NCI-H1092 (cell line): ENCODE results near the gene CCDC74B.
A peak's percentile ranks its signal among the peaks of the same experiment; 100 is the strongest.
"Not testable (repeated sequence)": the region's sequence is repeated elsewhere in the genome, so short reads cannot be mapped to it uniquely, and the experiment has no call there.

ENCODE experiments used
- DNase-seq: peaks from one replicate; lab custom pipeline; 2025; lab: John Stamatoyannopoulos, UW

The CCDC74B gene

DNA sequence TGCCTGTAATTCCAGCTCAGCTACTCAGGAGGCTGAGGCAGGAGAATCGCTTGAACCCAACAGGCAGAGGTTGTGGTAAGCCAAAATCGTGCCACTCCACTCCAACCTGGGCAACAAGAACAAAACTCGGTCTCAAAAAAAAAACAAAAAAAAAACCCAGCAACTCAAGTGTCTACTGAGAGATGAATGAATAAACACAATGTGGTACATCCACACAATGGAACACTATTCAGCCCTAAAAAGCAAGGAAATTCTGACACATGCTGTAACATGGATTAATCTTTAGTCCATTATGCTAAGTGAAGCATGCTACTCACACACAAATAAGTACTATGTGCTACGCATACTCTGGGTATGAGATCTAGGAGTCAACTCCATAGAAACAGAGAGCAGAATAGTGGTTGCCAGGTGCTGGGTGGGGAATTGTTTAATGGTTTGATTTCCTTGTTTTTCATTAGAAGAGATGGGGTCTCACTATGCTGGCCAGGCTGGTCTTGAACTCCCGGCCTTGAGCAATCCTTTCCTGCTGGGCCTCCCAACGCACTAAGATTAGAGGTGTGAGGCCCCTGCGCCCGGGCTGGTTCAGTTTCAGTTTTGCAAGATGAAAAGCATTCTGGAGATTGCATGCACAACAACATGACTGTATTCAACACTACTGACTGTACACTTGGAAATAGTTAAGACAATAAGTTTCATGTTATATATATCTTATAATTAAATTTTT is 20.5 kb upstream of the CCDC74B start:
- DNase-seq: no peak

DNA sequence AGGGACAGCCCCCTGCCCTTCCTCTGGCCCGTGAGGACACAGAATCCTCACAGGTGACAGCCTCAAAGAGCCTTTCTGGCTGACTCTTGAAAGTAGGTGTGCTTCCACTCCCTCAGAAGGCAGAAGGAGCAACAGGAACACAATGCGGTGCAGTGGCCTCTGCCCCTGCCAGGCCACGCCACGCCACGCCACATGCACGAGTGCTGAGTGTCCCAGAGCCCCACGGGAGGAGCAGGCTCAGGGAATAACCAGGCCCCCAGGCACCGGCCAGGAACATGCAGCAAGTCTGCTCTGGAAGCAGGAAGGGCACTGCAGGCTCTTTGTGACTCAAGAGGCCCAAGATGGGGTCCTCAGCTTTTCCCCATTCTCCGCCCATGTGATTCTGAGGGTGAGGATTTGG is 18.1 kb upstream of the CCDC74B start:
- no peak for DNase-seq

DNA sequence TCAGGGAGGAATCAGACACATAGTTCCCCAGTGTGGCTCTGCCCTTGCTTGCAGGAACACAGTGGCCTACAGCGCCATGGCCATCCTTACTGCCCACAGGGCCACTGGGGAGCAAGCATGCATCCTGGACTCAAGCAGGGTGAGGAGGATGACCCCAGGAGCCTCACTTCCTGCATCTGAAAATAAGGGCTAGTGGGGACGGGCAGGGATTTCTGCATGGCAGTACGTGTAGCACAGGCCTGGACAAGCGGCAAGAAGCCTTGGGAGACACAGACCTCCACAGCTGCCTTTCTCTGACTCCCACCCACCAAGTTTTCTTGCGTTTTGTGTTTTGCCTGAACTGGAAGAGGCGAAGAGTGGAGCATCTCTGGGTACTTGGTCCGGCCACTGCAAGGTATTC is 17.6 kb upstream of the CCDC74B start:
- DNase-seq: not testable (repeated sequence)

DNA sequence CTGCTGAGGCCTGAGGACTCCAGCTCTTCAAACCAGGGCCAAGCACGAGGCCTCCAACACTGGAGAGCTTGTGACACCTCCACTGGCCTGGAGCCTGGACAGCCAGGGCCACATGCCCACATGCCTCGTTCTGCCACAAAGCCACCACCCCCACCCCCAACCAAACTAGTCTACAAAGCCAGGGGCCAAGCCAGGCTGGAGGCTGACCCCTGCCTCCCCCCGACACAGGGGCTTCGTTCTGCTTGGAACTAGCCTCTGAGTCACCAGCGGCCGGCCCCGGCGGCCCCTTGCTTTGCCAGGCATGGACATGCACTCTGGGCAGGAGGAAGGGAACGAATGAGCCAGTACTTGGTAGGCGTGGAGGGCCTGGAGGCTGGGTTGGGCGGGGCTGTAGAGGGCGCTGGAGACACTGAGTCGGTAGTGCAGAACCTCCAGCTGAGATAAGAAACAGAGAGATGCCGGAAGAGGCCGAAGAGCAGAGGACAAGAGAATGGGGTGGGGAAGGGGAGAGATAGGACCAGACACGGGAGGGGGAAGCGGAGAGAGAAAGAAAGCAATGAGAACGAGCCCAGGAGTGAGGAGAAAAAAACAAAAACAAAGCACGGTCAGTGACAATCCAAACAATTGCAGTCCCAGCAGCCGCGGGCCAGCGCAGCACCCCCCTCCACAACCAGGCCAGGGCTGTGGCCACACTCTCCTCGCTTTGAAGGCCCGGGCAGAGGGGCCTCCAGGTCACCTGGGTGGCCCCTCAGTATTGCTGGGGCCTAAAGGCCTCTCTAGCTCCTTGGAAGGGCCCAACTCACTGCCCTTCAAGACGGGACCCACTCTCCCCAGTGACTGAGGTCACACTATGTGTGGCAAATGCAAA is 16.2 kb upstream of the CCDC74B start:
- not testable (repeated sequence) for DNase-seq

DNA sequence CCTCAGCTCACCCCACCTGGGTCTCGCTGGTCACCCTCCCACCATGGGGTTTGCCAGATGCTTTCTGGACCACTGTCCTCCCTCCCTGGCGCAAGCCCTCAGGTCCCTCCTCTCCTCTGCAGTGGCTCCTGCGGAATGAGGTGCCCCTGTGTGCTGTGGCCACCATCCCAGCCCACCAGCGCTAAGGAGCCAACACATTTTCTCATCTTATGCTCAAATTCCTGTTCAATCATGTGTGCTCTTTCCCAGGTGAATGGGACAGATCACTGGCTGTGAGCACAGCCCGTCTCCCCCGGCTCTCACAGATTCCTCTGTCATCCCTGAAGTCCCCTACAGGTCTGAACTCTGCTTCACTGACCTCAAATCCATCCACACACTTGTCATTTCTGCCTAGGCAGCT is 15.2 kb upstream of the CCDC74B start:
- no peak for DNase-seq

DNA sequence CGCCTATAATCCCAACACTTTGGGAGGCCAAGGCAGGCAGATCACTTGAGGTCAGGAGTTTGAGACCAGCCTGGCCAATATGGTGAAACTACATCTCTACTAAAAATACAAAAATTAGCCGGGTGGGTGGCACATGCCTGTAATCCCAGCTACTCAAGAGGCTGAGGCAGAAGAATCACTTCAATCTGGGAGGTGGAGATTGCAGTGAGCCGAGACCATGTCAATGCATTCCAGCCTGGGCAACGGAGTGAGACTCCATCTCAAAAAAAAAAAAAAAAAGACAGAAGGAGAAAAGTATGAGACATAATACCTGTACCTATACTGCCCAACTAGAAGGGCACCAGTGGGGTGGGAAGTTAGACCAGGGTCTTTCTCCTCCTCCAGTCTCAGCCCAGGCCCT is 14.5 kb upstream of the CCDC74B start:
- DNase-seq: not testable (repeated sequence)

DNA sequence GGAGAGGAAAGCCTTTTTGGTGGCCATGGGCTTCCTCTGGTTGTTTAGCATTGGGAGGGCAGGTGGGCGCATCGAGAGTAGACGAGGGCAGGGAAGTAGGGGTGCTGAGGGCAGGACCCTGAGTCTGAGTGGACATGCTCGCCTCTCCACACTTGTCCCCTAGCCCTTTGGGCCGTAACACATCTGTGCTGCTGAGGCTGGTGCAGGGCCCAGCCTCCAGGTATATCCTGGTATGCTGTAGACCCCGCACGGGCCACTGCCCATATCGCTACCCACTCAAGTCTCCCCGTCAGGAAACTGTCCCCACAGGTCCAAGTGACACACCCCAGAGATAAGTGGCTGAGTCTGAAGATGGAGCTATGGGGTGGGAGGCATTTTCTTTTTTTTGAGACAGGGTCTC is 13.7 kb upstream of the CCDC74B start:
- no peak for DNase-seq

DNA sequence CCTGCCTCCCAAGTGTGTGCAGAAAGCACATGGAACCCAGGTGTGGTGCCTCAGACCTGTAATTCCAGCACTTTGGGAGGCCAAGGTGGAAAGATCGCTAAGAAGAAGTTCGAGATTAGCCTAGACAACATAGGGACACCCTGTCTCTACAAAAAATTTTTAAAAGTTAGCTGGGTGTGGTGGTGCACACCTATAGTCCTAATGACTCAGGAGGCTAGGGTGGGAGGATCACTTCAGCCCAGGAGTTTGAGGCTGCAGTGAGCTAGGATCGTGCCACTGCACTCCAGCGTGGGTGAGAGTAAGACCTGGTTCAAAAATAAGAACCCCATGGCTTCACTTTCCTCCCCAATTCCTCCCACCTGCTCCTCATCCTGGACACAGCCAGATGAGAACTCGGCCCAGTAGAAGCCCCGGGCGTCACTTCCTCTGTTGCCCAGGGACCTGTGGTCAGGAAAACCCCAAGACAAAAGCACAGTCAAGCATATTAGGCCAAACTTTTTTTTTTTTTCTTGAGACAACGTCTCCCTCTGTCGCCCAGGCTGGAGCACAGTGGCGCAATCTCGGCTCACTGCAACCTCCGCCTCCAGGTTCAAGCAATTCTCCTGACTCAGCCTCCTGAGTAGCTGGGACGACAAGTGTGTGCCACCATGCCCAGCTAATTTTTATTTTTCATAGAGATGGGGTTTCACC is 13.1 kb upstream of the CCDC74B start:
- not testable (repeated sequence) for DNase-seq

DNA sequence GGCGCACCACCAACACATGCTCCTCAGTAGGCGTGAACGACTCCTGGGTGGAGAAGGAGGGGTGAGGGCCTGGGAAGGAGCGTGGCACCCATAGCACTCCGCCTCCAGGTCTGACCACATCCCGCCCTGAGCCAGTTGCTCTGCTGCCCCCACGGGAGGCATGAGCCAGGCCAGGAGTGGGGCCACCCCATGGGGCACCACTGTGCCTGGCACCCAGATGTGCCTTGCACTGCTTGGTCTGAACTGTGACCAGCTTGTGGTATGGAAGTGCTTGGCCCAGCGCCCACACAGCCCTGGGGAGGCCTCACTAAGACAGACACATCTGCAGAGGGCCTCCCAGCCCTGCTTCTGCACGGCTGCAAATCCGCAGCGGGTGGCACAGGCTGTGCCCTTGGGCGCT is 12.4 kb upstream of the CCDC74B start:
- DNase-seq: not testable (repeated sequence)

DNA sequence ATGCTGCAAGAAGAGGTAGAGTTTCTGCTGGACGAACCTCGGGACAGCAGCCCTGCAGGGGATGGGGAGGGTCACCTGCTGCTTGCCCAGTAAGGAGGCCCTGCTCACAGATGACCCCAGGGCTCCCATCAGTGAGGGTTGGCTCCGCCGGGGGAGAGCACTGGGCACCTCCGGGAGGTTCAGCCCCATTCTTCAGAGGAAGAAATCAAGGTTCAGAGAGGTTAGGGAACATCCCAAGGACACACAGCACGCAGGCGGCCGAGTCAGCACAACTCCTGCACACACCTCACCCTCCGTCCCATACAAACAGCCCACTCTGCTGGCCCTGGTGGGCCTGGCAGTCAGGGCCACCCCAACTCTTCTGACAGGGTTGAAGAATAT is 11.7 kb upstream of the CCDC74B start:
- DNase-seq: no peak

DNA sequence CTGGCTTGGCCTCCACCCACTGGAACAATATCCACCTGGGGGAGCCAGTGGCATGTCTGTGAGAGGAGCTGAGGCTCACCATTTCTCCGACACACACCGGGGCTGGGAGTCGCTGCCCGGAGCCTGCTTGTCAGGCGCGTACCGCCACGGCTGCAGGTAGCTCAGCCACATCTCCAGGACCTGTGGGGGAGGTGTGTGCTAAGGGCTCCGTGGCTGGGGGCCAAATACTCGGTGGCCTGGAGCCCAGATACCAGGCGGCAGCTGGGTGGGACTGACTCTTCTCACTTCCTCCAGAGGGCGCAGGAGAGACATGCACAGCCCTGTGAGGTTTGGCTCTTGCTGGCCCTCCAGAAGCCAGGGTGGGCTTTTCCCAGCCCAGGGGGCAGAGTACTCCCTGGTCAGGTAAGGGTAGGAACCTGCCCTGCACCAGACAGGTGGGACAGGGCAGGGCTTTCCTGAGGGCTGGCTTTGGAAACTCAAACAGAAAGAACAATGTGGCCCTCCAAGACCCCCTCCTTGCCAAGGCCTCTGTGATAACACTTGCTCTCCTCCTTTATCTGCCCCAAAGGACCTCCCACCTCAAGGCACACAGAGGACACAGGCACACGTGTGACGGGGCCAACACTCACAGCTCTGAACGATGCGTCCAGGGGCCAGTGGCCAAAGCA is 11.2 kb upstream of the CCDC74B start:
- DNase-seq: peak; percentile 23

DNA sequence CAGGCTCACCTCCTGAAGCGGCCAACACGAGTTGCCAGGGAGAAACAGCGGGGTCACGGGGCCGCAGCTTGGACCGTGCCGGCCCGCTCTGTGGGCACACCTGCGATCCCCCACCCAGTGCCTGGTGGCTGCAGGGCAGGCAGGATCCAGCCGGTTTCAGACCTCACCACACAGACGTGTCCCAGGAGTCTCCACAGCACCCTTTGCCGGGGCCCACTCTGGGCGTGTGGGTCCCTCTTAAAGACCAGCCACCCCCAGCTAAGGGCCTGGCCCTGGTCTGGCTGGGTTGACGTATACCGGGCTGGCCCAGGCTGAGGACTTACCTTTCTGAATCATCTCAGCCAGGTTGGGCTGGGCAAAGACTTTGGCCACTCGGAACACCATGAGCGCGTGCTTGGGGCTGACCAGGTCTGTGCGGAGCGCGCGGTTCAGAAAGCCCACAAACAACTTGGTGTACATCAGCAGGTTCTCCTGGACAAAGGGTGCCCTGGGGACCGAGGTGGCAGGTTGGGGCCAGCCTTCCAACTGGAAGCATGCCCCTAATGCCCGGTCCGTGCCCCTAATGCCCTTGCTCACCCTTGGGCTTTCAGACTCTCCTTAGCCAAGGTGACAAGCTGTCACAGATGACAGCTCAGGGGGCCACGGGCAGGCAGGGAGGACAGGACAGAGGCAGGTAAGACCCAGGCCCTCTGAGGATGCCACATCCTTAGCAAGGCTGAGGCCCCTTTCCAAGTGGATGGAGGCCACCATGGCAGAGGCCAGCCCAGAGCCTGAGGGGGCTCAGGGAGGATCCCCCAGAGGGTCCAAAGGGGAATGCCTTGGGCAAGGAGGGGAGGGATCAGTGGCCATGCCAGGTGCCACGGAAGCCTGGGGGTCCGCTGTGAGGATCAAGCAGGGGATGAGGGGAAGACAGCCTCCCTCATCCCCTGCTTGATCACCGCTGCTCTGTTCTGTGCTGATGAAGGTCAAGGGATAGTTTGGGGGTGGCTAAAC is 10.2 kb upstream of the CCDC74B start:
- DNase-seq: no peak

DNA sequence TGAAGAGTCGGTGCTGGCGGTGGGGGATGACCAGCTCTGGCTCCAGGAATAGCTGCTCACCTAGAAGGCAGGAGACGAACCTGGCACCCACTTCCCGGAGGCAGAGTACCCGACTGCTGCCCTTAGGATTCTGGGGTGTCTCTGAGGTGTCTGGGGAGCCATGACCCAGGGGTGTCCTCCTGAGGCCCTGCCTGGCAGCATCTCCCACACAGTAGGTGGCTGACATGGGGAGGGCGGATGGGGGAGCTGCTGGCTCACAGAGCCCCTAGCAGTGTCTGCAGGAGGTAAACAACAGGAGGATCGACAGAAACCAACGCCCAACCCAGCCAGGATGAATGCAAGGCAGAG is 9.5 kb upstream of the CCDC74B start:
- not testable (repeated sequence) for DNase-seq

DNA sequence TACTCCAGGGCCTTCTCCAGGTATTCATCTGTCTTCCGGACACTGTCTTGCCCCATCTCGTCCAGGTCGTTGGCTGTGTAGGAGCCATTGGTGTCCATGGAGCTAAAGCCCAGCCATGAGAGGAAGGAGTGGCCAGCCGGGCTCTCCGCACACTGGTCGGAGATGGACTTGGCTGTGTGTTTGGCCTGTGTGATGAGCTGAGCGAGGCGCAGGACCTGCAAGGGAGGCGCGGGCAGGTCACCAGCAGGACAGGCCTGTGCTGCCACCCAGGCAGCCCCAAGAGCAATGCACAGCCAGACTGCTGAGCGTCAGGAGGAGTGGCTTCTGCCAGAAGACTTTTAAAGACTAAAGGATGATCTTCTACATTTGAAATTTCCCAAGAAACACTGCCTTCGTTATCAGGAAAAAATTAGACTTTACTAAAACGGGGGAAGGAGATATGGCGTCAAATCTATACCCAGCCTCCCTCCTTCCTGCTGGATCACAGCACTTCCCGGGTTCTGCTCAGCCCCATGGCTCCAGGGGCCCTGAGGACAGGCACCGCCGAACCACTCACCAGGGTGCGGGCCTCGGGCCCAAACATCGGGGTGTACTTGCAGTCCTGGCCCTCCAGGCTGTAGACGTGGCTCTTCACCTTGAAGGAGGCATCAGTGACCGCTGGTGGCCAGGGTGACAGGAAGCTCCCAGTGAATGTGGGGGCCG is 9.0 kb upstream of the CCDC74B start:
- DNase-seq: not testable (repeated sequence)

DNA sequence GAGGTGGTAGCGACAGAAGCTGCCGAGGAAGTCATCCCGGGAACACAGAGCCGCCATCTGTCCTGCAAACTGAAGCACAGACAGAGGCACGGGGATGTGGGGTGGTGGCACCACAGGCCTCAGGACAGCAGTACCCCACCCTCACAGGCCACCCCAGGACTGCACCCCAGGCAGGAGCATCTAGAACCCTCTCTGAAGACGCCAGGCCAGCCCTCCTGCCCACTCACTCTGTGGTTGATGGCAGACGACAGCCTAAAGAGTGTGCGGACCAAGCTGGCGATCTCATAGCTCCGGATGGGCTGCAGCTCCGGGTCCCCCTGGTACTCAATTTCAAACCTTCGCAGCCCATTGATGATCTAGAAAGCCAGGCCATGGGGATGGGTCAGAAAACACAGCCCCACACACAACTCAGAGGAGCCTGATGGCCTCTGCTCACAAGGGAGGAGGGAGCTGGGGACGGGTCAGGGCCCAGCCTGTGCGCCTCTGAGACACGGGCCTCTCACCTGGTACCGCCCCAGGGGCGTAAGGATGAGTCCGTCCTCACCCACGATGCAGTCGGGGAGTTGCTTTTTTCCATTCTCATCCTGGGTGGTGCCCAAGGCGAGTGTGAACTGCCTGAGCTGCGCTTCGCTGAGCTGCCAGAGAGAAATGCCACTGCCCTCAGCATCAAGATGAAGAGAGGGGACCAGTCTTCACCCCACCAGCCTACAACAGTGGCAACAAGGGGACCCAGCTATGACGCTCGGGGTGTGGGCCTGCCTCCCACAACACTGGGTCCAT is 8.1 kb upstream of the CCDC74B start:
- no peak for DNase-seq

DNA sequence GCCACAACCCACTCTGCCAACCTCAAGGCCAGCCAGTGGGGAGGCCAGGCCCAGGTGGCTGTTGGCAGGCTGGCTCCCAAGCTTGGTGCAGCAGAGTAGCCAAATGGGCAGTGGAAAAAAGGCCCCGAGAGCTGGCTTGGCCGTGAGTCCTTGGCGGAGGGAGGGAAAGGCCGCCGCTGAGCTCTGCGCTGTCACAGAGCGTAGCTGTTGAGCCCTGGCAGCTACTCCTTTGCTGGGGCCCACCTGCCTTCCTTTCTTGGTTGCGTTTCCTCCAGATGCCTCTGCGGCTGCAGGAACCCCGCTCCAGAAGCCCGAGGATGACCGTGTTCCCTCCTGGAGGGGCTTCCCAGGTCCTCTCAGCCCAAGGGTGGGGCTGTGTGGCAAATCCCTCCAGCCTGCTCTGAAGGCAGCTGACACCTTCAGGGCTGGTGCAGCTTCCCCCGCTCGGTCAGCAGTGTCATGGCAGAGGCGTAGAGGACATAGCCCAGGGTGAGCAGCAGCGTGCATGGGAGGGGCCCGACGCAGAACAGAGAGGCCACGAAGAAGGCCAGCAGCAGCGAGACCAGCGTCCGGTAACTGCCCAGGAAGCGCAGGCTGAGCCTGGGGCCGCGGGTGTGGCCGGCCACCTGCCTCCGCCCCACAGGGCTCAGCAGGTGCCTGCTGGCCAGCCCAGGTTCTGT is 7.4 kb upstream of the CCDC74B start:
- DNase-seq: not testable (repeated sequence)

DNA sequence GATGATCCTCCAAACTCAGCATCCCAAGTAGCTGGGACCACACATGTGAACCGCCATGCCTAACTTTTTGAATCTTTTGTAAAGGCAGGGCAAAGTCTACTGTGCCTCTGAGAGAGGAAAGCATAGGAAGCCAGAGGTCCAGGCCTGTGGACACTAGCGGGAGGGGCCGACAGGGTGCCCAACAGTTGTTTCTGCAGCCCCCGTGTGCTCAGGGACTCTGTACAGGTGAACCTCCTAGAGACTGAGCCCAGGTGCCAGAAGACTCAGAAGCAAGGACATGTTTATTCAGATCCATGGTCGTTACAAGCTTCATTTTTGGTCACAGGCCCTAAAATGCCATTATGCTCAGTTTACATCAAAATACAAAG is 6.2 kb upstream of the CCDC74B start:
- not testable (repeated sequence) for DNase-seq

DNA sequence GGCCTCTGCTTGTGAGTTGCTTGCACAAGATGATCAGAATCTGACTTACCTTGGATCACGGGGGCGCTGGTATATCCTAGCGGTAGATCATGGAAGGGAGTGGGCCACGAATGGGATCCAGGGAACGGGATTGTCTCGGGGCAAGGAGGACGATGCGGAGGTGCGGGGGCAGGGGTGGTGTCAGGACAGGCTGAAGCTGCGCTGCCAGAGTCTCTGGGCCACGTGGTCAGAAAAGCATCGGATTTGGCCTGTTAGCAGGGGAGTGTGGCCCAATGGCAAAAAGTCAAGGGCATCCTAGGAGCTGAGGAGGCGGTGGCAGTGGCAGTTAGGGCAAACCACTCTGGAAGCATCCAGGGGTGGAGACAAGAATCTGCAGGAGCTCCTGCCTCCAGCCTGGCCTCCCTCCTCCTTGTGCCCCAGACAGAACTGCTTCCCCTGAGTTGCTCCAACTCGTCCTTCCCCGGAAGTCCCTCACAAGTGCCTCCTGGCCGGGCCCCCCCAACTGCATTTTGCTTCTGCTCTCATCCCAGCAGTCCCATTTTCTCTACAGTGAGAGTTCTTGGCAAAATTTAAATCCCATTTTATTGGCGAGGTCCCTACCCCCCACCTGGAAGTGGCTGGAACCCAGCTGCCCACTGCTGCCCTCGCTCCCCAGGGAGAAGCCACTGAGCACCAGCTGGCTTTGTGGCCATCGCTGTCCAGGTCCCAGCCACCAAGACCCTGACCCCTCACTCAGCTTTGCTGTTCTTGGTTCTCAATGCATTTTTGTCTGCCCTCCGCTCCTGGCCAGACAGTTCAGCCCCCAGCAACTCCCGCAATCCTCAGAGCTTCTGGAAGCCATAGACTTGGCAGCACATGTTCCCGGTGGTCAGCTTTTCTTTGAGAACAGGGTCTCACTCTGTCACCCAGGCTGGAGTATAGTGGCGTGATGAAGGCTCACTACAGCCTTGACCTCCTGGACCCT is 5.6 kb upstream of the CCDC74B start:
- no peak for DNase-seq
